Hematopoietic multipotent progenitor cell treated with erythropoietin and hydrocortisone succinate and interleukin-3 and kit ligand, for 6 days (in vitro differentiated cells): ENCODE measurements around the gene SLC25A28.

ENCODE experiments used
- DNase-seq: peaks from one replicate; pipeline ENCODE4 v3.0.0-alpha.2; 2015

The SLC25A28 gene, protein sequence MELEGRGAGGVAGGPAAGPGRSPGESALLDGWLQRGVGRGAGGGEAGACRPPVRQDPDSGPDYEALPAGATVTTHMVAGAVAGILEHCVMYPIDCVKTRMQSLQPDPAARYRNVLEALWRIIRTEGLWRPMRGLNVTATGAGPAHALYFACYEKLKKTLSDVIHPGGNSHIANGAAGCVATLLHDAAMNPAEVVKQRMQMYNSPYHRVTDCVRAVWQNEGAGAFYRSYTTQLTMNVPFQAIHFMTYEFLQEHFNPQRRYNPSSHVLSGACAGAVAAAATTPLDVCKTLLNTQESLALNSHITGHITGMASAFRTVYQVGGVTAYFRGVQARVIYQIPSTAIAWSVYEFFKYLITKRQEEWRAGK

DNA sequence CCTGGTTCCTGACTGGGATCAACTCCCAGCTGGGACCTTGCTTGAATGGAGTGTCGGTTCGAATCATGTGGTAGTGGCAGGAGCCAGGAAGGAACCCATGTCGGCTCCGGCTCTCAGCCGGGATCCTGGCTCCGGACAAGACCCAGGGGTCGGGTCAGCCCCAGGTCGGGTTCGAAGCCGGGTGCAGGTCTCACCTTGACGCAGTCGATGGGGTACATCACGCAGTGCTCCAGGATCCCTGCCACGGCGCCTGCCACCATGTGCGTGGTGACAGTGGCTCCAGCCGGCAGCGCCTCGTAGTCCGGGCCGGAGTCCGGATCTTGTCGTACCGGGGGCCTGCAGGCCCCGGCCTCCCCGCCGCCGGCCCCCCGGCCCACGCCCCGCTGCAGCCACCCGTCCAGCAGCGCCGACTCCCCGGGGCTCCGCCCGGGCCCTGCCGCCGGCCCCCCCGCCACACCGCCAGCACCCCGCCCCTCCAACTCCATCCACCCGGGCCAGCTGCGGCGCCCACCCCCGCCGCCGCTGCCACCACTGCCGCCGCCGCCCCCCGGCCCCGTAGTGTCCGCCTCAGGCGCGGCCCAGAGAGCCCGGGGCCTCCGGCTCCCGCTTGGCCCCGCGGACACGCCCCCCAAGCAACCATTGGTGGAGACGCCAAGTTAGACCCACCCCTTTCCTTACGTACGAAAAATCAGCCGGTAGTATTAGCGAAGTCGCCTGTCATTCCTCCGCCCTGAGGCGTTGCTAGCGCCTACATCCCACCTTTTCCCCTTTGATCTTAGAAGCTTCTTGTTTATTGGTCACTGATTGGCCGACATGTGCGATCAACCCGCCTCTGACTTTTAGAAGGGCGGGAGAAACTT is at the start of gene SLC25A28:
TSS of gene SLC25A28 (minus strand) at position 589 of the 860 bp plus-strand sequence. CDS start at position 485, 104 bp downstream.
- no peak for DNase-seq

DNA sequence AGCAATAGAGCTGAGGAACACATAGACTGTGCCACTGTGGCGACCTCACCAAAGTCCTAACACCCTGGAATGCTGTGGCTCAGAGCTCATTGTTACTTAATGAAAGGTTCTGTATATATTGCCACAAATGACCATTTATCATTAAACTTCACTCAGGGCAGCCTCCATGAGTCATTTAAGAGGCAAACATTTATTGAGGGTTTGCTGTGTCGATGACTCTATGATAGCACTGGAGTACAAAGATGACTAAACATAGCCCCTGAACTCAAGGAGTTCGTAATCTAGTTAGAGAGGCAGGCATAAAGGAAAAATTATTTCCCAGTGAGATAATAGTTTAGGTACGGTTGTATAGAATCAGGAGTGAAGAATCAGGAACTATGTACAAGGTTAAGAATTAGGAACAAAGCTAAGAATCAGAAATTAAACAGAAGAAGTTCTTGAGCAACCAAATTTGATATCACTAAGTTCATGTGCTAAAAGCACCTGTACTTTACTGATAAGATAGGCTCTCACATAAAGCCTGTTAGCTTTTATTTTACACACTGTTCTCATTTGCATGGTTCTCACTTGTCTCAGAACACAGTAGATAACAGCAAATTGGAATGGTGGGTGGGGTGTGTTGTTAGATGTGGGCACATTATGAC is 47.0 kb upstream of the SLC25A28 start:
- DNase-seq = peak; percentile 88

DNA sequence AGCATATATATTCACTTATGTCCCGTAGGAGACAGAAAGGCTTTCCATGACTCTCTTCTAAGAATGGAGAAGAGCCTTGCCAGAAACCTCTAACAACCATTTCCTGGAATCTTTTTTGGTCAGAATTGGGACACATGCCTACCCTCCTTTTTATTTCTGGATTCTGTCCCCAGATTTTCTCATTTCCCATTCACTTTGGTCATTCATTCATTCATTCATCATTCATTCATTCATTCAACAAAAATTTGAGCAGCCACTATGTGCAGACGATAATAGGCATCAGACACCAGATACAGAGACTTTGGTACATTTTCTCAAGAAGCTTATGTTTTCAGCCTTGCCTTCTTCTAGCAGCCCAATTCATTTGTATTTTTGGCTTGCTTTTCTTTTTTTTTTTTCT is 45.1 kb upstream of the SLC25A28 start:
- no peak for DNase-seq

DNA sequence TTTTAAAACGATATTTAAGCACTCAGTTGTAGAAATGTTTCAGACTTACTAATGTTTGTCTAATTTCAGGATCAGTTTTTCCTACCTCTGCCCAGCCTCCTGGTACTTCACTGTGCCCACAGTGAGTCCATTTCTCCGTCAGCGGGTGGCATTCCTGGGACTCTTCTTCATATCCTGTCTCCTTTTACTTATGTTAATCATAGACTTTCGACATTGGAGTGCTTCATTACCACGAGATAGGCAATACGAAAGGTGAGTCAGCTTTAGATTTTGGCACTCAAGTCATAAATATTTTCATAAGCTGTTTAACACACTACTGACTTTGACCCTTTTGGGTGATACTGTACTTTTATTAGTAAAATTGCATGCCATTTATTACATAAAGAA is 41.1 kb upstream of the SLC25A28 start:
- DNase-seq = no peak

DNA sequence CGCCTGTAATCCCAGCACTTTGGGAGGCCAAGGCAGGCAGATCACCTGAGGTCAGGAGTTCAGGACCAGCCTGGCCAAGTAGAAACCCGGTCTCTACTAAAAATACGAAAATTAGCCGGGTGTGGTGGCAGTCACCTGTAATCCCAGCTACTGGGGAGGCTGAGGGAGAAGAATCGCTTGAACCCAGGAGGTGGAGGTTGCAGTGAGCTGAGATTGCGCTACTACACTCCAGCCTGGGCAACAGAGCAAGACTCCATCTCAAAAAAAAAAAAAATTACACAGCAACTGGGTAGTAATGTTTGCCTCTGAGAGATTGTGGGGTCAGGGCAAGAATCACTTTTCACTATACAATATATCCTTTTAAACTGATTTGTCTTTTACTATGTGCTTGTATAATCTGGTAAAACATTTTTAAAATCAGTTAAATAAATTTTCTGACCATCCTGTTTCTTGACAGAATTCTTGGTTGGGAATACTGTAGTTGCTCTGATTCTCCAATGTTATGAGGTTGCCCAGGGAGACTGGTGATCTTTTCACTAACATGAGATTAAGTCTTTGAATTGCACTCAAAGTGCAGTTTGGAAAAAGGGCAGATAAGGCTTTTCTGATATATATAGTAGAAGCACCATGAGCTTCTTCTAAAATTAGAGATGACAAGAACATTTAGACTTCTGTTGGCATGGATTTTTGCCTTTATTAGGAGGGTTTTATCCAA is 40.6 kb upstream of the SLC25A28 start:
- DNase-seq = no peak

DNA sequence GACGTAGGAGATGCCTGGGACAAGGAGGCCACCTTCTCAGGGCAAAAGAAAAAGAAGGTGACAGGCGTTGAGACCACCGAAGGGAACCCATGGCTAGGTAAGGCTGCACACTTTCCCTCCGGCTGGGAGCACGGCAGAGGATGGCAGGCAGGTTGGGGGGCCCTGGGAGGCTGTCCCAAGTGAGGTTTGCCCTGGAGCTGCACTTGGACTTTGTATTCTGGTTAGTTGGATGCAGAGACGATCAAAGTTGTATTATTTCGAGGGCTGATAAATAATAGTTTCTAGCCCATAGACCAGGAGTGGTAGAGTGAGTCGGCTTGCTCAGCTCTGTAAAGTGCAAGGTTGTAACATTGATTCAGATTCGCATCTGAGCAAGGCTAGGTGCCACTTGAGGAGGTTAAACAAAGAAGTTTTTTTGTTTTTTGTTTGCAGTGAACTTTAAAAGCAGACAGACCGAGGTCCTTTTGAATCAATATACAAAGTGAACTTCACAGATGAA is 39.7 kb upstream of the SLC25A28 start:
- no peak for DNase-seq

DNA sequence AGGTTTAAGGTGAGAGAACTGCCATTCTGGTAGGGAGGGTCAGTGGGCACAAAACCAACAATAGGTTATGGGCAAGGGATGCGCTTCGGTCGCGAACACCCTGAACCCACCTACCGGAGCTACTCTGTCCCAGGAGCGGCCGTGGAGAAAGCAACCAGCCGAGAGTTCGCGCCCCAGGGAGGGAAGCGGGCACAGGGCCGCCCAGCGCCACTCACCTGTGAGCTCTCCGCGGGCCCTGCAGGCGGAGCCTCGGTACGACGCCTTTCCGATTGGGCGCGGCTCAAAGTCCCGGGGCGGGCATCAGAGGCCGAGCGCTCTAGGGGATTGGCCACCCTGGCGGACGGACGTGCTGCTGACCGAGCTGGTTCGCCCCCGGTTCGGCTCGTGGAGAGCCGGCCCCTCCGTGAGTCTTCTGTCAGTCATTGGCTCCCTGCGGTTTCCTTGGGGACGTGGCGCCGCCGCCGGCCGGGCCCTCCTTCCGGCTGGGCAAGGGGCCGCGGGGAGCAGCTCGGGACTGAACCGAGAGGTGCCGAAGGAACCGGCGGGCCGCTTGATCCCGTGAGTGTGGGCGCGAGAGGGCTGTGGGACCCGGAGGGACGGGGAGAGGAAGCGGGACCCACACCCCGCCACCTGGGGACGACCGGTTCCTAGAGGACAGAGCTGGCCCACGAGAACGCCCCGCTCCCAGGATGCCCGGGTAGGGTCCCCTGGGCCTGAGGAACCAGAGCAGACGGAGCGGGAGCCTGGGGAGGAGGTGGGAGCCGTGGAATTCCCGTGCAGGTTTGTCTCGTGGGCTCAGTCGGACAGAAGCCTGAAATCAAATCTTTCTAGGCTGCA is 39.0 kb upstream of the SLC25A28 start, which contains the start of gene ENTPD7:
TSS of gene ENTPD7 (plus strand) at position 479 of the 837 bp plus-strand sequence. CDS start 448 bp downstream, outside the sequence.
- DNase-seq = peak; percentile 97

DNA sequence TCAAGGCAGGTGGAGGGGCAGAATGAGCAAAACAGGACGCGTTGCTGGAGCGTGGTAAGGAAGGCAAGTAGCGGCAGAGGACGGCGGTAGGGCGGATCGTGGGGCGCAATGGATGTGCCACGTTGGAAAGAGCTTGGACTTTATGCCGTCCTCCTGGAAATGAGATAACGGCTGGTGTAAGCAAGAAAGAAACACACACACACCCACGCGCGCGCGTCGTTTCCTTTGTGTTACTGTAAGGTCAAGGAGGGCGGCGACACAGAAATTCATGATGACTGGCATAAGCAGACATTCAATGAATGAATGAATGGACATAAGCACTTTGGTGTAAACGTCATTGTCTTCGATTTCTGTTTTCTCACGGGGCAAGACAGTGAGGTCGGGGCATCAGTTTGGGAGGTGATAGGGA is 38.4 kb upstream of the SLC25A28 start:
- peak; percentile 70 for DNase-seq

DNA sequence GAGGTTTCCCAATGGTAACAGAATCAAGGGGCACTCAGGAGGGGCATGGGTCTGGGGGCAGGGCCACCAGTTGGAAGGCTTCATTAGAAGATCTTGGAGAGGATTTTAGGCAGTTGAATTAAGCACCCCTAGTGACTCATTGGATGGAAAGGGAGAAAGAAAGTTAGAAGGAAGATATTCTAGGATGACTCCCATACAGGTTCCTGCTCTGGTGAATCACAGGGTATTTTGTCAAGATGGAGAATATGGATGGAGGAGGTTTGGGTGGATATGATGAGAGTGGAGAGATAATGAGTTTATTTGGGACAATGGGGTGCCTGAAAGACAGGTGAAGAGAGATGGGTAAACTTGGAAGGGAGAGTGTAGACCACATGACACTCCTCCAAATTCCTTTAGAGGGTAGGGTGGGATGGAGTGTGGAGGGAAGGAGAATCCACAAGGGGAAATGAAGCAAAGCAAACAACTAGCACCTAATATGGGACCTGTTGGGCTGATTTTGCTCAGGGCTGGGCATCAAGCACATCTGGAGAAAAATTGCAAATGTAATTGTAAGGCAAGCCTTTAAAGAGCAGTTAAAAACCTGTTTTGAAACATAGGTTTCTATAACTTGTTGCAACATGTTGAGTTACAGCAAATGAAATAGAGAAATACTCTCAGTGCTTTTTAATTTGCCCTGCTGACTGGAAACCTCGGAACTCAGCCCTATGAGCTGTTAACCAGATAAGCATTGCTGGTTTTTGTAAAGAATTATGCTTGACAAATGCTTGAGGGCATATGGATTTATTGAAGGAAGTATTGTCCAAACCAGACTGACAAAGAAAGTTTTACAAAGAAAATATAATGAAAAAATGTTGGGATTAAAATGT is 36.2 kb upstream of the SLC25A28 start:
- peak; percentile 68 for DNase-seq

DNA sequence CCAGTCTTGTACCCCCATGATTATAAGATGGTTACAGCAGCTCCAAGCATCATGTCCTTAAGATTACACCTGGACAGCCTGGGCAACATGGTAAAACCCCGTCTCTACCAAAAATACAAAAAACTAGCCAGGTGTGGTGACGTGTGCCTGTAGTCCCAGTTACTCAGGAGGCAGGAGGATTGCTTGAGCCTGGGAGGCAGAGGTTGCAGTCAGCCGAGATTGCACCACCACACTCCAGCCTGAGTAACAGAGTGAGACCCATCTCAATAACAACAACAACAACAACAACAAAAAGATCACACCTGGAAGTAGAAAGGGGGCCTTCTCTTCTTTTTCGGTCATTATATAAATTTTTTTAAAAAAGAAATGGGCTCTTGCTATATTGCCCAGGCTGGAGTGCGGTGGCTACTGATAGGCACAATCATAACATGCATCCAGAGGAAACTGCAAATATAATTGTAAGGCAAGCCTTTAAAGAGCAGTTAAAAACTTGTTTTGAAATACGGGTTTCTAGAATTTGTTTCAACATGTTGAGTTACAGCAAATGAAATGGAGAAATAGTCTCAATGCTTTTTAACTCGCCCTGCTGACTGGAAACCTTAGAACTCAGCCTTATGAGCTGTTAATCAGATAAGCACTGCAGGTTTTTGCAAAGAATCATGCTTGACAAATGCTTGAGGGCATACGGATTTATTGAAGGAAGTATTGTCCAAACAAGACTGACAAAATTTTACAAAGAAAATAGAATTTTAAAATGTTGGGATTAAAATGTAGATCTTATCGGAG is 34.3 kb upstream of the SLC25A28 start:
- peak; percentile 61 for DNase-seq

DNA sequence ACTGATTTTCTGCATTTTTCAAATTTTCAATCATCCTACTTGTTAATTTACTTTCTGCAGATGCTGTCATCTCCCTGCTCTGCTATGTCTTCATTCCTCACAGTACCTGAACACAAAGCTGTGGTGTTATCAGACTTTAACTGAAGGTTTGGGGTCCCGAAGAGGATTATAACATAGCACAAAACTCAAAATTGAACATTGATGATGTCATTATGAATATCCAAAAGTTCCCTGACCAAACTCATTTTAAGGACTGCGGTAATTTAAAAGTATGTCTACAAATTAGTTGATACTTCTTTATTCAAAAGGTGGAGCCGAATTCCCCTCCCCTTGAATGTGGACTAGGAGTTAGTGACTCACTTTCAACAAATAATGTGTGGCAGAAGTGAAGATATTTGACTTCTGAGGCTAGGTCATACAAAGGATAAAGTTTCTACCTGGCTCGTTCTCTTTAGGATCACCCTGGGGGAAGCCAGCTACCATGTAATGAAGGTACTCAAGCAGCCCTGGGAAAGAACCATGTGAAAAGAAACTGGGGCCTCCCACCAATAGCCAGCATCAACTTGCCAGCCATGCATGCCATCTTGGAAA is 32.7 kb upstream of the SLC25A28 start:
- no peak for DNase-seq

DNA sequence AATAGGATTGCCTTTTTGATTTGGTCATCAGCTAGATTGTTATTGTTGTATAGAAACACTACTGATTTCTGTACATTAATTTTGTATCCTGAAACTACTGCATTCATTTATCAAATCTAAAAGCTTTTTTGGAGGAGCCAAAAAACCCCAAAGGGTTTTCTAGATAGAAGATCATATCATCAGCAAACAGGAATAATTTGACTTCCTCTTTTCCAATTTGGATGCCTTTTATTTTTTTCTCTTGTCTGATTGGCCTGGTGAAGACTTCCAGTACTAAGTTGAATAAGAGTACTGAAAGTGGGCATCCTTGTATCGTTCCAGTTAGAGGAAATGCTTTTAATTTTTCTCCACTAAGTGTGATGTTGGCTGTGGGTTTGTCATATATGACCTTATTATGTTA is 28.5 kb upstream of the SLC25A28 start:
- no peak for DNase-seq

DNA sequence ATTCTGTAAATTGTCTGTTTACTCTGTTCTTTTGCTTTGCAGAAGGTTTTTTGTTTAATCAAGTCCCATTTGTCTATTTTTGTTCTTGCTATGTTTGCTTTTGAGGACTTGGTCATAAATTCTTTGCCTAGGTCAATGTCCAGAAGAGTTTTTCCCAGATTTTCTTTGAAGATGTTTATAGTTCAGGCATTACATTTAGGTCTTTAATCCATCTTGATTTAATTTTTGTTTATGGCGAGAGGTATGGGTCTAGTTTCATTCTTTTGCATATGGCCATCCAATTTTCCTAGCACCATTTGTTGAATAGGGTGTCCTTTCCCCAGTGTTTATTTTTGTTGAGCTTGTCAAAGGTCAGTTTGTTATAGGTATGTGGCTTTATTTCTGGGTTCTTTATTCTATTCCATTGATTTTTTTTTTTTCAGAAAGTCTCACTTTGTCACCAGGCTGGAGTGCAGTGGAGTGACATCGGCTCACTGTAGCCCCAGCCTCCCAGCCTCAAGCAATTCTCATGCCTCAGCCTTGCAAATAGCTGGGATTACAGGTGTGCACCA is 27.4 kb upstream of the SLC25A28 start:
- no peak for DNase-seq

DNA sequence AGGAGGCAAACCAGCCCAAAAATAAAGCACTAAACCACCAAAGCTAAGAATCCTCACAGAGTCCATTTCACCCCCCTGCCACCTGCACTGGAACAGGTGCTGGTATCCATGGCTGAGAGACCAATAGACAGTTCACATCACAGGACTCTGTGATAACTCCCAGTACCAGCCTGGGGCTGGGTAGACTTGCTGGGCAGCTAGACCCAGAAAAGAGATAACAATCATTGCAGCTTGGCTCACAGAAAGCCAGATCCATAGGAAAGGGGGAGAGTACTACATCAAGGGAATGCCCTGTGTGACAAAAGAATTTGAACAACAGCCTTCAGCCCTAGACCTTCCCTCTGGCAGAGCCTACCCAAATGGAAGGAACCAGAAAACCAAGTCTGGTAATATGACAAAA is 13.6 kb upstream of the SLC25A28 start:
- no peak for DNase-seq

DNA sequence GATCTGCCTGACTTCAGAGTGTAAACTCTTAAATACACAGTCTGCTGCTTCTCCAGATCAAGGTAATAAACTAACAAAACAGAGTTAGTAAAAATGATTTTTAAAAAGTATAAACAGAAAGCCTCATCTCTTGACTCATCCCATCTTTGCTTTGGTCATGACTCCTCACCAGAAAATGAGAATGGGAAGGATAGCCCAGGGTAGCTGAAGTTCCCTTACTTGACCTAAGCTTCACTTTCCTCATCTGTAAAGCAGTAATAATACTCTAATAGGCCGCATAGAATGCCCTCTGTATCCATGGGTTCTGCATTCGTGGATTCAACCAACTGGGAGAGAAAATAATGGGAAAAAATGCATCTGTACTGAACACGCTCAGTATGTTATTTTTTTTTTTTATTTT is 11.3 kb upstream of the SLC25A28 start:
- DNase-seq = no peak

DNA sequence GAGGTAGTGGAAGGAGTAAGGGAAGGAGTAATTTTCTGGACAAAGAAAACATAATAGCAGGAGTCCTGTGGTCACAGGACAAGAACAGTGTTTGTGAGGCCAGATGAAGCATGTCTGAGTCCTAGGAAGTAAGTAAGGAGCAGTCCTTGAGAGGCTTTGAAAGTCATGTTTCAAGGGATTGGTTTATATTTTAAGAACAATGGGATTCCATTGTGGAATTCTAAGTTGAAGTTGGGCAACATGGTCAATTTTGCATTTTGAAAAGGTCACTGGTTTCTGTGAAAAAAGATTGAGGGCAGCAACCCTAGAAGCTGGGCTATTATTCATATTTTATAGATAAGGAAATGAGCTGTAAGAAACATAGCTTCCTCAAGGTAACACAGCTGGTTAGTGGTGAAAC is 10.8 kb upstream of the SLC25A28 start:
- DNase-seq = no peak

DNA sequence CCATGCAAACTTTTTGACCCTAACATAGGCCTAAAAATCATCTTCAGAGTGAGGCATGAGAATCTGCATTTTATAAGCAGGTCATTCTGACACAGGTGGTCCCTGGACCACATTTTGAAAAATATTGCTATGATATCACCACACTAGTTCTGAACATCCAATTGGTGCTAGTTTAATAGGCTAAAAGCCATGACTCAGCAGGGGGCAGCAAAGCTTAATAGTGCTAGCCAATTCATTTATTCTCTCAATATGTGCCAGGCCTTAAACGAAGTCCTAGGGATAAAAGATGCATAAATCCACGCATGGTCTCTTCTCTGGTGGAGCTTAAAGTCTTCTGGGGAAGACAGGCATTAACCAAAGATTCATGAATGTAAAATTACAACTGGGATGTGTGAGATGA is 10.2 kb upstream of the SLC25A28 start:
- peak; percentile 91 for DNase-seq

DNA sequence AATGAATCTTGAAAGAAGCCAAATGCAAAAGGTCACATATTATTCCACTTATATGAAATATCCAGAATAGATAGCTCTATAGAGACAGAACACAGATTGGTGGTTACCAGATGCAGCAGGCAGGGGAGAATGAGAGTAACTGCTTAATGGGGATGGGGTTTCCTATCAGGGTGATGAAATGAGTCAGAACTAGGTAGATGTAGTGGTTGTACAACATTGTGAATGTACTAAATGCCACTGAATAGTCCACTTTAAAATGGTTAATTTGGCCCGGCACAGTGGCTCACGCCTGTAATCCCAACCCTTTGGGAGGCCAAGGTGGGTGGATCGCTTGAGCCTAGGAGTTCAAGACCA is 9.4 kb upstream of the SLC25A28 start:
- no peak for DNase-seq
